Fibroblast of upper back skin (primary cell): ENCODE results near the gene EFCAB13.

Experiments
- DNase-seq: peaks from one replicate; pipeline ENCODE4 v3.0.0-alpha.2; 2013

Gene EFCAB13

GRCh38 chr17:47292206-47292605, 31.5 kb upstream of the EFCAB13 start:
- DNase-seq = no peak

GRCh38 chr17:47295037-47295873, 28.5 kb upstream of the EFCAB13 start:
- no peak for DNase-seq

GRCh38 chr17:47295874-47296255, 27.9 kb upstream of the EFCAB13 start:
- no peak for DNase-seq

GRCh38 chr17:47297661-47298400, 25.9 kb upstream of the EFCAB13 start:
- no peak for DNase-seq

GRCh38 chr17:47298712-47299111, 25.0 kb upstream of the EFCAB13 start:
- no peak for DNase-seq

GRCh38 chr17:47299239-47299910, 24.4 kb upstream of the EFCAB13 start:
- no peak for DNase-seq

- no peak for DNase-seq
Observed at GRCh38 chr17:47300718-47301117, 23.0 kb upstream of the EFCAB13 start.

GRCh38 chr17:47301161-47301560, 22.6 kb upstream of the EFCAB13 start:
- DNase-seq = no peak

- DNase-seq = no peak
Observed at GRCh38 chr17:47301831-47302230, 21.9 kb upstream of the EFCAB13 start.

GRCh38 chr17:47304186-47304585, 19.6 kb upstream of the EFCAB13 start:
- peak; percentile 70 for DNase-seq

- DNase-seq = peak; percentile 98
Observed at GRCh38 chr17:47305302-47305923, 18.3 kb upstream of the EFCAB13 start.

GRCh38 chr17:47310186-47310733, 13.5 kb upstream of the EFCAB13 start:
- no peak for DNase-seq

- no peak for DNase-seq
Observed at GRCh38 chr17:47311420-47311819, 12.3 kb upstream of the EFCAB13 start.

GRCh38 chr17:47315451-47316266, 8.1 kb upstream of the EFCAB13 start:
- DNase-seq = peak; percentile 95

- DNase-seq = peak; percentile 35
Observed at GRCh38 chr17:47316311-47316710, 7.4 kb upstream of the EFCAB13 start.

- DNase-seq = peak; percentile 35
Observed at GRCh38 chr17:47317119-47317518, 6.6 kb upstream of the EFCAB13 start.

- no peak for DNase-seq
Observed at GRCh38 chr17:47318197-47318918, 5.4 kb upstream of the EFCAB13 start.

- no peak for DNase-seq
Observed at GRCh38 chr17:47320879-47321502, 2.8 kb upstream of the EFCAB13 start.

- no peak for DNase-seq
Observed at GRCh38 chr17:47324224-47325020, 667 bp downstream of the EFCAB13 start.

GRCh38 chr17:47325176-47325575, 1.4 kb downstream of the EFCAB13 start:
- DNase-seq = no peak
